Loucy (cell line): ENCODE measurements around the gene NAGS.
"Not testable (repeated sequence)": the region's sequence is repeated elsewhere in the genome, so short reads cannot be mapped to it uniquely, and the experiment has no call there.

Source experiments
- CTCF ChIP-seq: fragments of 200-600 bp; sonication (generic); conservative IDR thresholded peaks from 2 replicates; pipeline ENCODE4 v1.5.1; 2014; ENCODE audit warnings: mild to moderate bottlenecking, antibody characterized with exemption, low read length
- EZH2phosphoT487 ChIP-seq: fragments of 200-600 bp; IDR thresholded peaks from 2 replicates; pipeline ENCODE4 v1.6.1; 2018; ENCODE audit warnings: antibody characterized with exemption, mild to moderate bottlenecking, moderate library complexity, borderline replicate concordance

GRCh38 chr17:44046893-44047292 lies 42.5 kb downstream of the NAGS start:
- TF ChIP-seq CTCF, EZH2phosphoT487: not testable (repeated sequence)
